AG08396 (cell line): ENCODE data around the gene DPP4.
"Not testable (repeated sequence)": the region's sequence is repeated elsewhere in the genome, so short reads cannot be mapped to it uniquely, and the experiment has no call there.

ENCODE experiments used
- DNase-seq: peaks from one replicate; pipeline ENCODE4 v3.0.0; 2012; ENCODE audit warnings: low spot score, mixed read lengths

The DPP4 gene

DNA sequence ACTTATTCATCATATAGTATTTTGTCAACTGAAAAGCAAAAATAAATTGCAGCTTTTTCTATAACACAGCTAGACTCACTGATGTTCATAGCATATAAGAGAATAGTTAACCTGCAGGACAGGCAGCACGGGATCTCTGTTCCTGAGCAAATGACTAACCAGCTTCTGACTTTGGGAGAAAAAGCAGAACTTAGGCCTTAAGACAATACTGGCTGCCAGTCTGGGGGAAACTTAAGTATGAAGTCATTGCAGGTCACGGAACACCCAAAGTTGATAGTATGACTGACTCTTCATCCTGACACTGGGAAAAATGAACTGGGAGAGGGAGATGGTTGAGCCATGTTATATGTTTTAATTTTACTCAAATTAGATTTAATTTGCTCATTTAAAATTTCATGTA lies 113.0 kb downstream of the DPP4 start:
- no peak for DNase-seq

DNA sequence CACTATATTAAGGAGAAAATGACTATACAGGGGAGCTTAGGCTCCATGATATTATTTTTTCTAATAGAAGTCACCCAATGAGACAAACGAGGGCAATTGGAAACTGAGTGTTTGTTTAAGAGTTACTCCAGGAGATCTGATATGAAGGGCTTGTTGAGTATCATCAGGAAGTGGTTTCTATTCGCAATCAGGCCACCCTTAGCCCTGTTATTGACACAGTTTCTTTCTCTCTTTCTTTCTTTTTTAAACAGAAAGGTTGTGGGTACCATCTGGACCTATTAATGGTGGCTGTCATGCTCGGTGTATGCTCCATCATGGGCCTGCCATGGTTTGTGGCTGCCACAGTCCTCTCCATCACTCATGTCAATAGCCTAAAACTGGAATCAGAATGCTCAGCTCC lies 117.3 kb downstream of the DPP4 start:
- DNase-seq, result no peak

DNA sequence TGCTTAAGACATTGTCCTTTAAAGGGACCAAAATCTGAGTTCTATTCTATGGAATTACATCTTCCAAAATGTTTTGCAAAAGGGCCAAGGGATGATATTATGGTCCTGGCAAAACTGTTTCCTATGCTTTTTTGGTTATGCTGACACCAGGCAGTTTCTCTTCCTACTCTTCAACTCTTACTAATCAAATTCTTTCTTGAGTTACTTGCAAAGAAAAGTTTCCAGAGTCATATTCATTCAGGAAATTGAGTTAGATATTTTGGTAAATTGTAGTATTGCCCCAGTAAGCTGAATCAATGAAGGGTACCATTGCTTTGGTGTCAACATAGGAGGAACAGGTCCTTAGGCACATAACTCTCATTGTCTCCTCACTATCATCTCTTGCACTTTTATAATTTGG lies 118.8 kb downstream of the DPP4 start:
- no peak for DNase-seq

DNA sequence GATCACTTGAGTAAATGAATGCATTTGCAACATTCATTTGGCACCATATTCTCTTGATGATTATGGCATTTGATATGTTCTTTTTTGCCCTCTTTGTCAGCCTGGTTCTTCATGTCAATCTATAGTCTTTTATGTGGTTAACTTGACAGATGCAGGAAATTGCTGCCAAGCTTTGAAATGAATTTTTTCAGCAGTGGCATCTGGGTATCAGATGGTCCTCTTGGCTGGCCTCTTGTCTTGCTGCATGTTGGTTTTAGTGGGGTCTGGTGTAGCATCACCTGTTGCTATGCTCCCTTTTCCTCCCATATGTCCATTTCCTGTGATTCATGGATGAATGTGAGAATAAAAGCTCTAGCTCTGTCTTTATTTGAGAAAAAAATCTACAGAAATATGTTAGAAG lies 119.9 kb downstream of the DPP4 start:
- DNase-seq, result no peak

DNA sequence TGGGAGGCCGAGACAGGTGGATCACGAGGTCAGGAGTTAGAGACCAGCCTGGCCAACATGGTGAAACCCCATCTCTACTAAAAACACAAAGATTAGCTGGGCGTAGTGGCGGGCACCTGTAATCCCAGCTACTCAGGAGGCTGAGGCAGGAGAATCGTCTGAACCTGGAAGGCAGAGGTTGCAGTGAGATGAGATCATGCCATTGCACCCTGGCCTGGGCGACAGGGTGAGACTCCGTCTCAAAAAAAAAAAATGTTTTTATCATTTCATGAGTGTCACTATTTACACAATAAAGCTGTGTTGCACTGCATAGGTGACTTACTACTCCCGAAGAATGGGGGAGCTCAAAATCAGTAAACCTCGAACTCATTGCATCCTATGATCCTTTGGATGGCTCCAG lies 120.6 kb downstream of the DPP4 start:
- not testable (repeated sequence) for DNase-seq

DNA sequence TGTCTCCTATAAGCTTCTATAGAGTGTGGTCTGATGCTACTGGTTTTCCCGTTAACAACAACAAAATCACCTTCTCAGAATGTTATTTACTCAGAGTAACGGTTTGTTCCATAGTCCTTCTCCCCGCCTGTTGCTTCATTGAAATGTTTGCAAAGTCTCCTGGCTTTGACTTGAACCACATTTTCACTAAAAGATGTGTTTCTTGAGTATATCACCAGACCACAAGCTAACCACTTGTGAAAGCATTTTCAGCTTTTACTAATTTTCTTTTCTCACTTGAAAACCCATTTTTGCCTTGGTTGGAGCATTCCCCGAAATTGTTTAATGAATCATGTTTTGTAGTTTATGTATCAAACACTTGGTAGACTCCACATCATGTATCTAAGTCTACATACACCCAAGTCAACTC lies 121.2 kb downstream of the DPP4 start:
- no peak for DNase-seq

DNA sequence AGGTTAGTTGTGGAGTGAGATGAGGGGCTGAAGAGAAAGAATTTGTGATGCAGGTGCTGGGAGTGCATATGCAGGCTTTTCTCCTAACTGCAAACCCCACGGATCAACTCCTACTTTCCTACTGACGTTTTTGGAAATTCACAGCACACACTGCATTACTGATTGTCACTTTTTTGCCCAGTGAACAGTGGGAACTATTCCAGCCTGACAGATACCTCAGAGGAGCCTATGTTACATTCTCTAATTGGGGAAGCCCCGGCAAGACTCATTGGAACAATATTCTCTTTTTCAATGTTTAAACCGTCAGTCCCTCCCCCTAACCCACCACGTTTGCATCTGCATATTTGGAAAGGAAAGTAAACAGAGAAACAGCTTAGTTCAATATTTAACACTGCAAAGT lies 126.2 kb downstream of the DPP4 start:
- DNase-seq, result no peak

DNA sequence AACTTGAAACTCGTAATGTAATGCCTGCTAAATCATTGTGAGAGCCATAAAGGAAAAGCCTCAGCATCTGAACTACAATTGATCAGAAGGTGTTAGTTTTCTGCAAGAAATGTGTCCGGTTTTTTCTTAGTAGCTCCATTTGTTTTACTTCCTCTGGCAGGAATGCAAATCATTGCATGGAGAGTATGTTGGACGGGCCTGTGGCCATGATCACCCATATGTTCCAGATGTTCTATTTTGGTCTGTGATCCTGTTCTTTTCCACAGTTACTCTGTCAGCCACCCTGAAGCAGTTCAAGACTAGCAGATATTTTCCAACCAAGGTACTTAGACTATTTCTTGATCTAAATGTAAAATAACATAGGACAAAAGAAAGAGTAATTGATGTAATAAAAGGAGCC lies 126.6 kb downstream of the DPP4 start:
- DNase-seq, result no peak

DNA sequence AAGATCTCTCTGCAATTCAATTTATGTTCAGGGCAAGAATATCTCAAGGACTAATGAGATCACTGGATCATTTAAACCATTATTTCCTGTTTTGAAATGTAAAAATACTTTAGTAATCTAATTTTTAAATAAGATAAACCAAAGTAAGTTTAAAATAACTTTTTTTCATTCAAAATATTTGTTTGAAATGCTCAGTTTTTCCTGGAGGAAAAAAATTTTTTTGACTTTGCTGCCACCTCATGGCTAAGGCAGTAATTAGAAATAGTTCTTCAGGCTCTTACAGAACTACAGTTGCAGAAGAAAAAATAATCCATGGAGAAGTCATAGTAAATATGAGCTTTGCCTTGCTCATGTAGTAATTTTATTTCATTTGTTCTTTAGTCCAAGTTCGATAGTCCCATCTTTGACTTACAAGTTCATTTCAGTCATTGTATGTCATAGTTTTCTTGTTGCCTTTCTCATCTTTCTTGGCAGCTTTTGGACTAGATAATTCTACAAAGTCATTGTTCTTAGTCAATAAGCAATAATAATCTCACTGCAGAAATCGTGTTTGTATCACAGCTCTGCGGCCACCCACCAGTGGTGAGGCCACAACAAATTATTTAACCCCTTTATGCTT lies 127.4 kb downstream of the DPP4 start:
- peak; percentile 9 for DNase-seq

DNA sequence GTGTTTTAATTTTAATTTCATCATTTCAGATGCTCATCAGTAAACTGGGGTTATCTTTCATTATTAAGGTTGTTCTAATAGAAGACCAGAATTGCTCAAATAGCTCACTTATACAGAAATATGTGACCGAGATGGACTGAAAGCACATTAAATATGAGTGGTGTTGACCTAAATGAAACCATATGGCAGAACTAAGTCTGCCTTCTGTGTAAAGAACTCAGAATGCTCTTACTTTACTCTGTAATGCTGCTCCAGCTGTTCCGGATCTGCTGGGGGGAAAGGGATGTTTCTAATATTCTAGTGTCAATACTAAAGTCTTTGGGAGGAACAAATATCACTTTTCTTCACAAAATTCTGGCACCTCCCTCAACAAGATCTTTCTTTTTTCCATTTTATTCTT lies 131.0 kb downstream of the DPP4 start:
- no peak for DNase-seq
